ENCODE measurements around the gene THBD.

DNA sequence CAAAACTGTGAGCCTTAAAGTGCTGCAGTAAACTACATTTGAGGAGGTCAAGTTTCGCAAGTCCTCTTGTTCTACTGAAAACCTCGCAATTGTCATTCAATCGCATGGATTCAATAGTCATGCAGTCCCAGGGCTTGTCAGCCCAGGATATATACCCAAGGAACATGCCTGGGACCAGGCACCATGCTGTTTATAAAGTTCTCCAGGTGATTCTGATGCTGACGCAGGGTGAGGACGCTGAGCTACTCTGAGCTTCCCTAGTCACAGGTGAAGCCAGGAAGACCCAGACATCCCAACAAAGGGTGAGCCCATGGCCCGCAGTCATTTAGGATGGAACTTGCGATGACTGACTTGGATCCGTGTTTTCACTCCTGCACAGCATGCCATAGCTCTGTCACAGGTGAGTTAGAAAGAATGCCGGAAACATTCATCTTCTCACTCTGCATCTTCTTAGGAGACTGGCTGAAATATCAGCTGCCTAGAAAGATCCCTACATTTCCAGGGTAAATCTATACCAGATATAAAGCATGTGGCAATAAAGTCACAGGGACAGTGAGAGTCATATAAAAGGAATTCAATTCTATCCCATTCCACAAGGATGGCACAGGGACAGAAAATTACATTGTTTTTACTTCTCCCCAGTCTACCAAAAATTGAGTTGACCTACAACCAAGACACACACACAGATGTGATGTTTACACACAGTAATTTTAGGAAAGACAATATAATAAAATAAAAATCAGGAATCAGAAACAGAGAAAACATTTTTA lies 41.4 kb downstream of the THBD start:
- TF ChIP-seq, protein P1, sequence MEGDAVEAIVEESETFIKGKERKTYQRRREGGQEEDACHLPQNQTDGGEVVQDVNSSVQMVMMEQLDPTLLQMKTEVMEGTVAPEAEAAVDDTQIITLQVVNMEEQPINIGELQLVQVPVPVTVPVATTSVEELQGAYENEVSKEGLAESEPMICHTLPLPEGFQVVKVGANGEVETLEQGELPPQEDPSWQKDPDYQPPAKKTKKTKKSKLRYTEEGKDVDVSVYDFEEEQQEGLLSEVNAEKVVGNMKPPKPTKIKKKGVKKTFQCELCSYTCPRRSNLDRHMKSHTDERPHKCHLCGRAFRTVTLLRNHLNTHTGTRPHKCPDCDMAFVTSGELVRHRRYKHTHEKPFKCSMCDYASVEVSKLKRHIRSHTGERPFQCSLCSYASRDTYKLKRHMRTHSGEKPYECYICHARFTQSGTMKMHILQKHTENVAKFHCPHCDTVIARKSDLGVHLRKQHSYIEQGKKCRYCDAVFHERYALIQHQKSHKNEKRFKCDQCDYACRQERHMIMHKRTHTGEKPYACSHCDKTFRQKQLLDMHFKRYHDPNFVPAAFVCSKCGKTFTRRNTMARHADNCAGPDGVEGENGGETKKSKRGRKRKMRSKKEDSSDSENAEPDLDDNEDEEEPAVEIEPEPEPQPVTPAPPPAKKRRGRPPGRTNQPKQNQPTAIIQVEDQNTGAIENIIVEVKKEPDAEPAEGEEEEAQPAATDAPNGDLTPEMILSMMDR (IDR thresholded peaks at IDR 0.05 in 8 of 11, conservative IDR thresholded peaks at IDR 0.05 in 3 of 11), result no peak
- TF ChIP-seq POLR2A (IDR thresholded peaks at IDR 0.05) (no peak), POLR2AphosphoS5 (IDR thresholded peaks at IDR 0.05) (no peak)

Measured in spleen (tissue), 7 donors.